A673 (cell line): ENCODE measurements around the gene UTRN. TPM values are rescaled to one million over a fixed set of nuclear protein-coding genes. Genes with fewer than 3 reads are reported as not detected.

Experiments
- BruUV-seq: library from RNA; stranded (reverse); fragments of 400-500 nt; replicated peaks from 2 replicates; lab custom pipeline; 2021; lab: Mats Ljungman, UMichigan
- CTCF ChIA-PET: fragments of 300-600 bp; sonication (Branson Sonifier 250); formaldehyde crosslinking; loops from one replicate; lab custom pipeline; 2022; ENCODE audit warnings: antibody characterized with exemption; lab: Charles Lee
- POLR2A ChIA-PET: fragments of 300-600 bp; sonication (Branson Sonifier 250); formaldehyde crosslinking; loops from one replicate; lab custom pipeline; 2022; ENCODE audit warnings: antibody characterized with exemption; ENCODE audit not compliant: low non-redundant PET; lab: Charles Lee
- DNase-seq: peaks from one replicate; pipeline ENCODE4 v3.0.0-alpha.2; 2015; ENCODE audit warnings: low spot score
- H3K27ac ChIP-seq: fragments of 200-600 bp; sonication (generic); 2 replicates; pipeline ENCODE4 v1.5.1; 2016; ENCODE audit warnings: mixed run types, low read depth, mild to moderate bottlenecking, mixed read lengths, antibody characterized with exemption, low read length; ENCODE audit not compliant: poor library complexity, severe bottlenecking
- H3K27me3 ChIP-seq: fragments of 200-600 bp; sonication (generic); replicated peaks from 2 replicates; pipeline ENCODE4 v1.6.1; 2017; ENCODE audit warnings: mixed run types, low read depth, mild to moderate bottlenecking, mixed read lengths, antibody characterized with exemption, low read length; ENCODE audit not compliant: insufficient read depth, poor library complexity
- H3K36me3 ChIP-seq: fragments of 200-600 bp; sonication (generic); 2 replicates; pipeline ENCODE4 v1.6.1; 2016; ENCODE audit warnings: mixed run types, mild to moderate bottlenecking, mixed read lengths, antibody characterized with exemption, low read length; ENCODE audit not compliant: insufficient read depth, poor library complexity, severe bottlenecking
- H3K4me1 ChIP-seq: fragments of 200-600 bp; sonication (generic); 2 replicates; pipeline ENCODE4 v1.6.1; 2017; ENCODE audit warnings: mixed run types, mild to moderate bottlenecking, mixed read lengths, antibody characterized with exemption, low read length; ENCODE audit not compliant: insufficient read depth, poor library complexity, severe bottlenecking
- H3K4me3 ChIP-seq: fragments of 200-600 bp; sonication (generic); 2 replicates; pipeline ENCODE4 v1.5.1; 2016; ENCODE audit warnings: low read depth, mixed run types, mild to moderate bottlenecking, mixed read lengths, low read length; ENCODE audit not compliant: poor library complexity, severe bottlenecking
- H3K9me3 ChIP-seq: fragments of 200-600 bp; sonication (generic); 2 replicates; pipeline ENCODE4 v1.6.1; 2016; ENCODE audit warnings: mixed run types, low read depth, mild to moderate bottlenecking, mixed read lengths, antibody characterized with exemption, low read length; ENCODE audit not compliant: poor library complexity, severe bottlenecking
- EZH2 ChIP-seq: fragments of 200-600 bp; sonication (generic); IDR thresholded peaks from 2 replicates; pipeline ENCODE4 v1.6.1; 2017; ENCODE audit warnings: borderline replicate concordance, low read depth, mild to moderate bottlenecking, mixed read lengths, antibody characterized with exemption, low read length; ENCODE audit not compliant: poor library complexity, severe bottlenecking
- intact Hi-C: fragments of 100-400 bp; cut with micrococcal nuclease; formaldehyde crosslinking; loops from one replicate; pipeline ENCODE4 v1.10.0; 2022; ENCODE audit not compliant: unreplicated experiment
- total RNA-seq: library from RNA; stranded (reverse); gene quantifications from 2 replicates; pipeline ENCODE4 v1.2.3, GENCODE V29; 2021
- TF ChIP-seq, protein P1 (sequence below): fragments of 300-800, 200-600 bp; sonication (generic); conservative IDR thresholded peaks from 2 replicates; pipeline ENCODE4 v1.5.1; 2017; ENCODE audit warnings: low read depth, mild to moderate bottlenecking, antibody characterized with exemption, low read length, moderate library complexity, mixed read lengths

The UTRN gene
- total RNA-seq, 1 experiment from 2014 or later = 75.2 TPM

DNA sequence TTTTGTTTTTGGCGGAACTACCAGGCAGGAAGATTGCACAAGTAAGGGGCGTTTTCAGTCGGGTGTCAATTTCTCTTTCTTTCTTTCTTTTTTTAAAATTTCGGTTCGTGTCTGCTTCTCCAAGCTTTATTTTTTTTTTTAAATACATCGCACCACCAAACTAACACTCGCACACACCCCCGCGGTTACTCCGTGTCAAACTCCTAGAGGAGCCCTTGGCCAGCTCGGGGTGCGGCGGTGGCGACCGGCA lies 338 bp downstream of the UTRN start:
- no peaks in the 10 kb centered on the region for H3K27me3 ChIP-seq
- H3K4me3 ChIP-seq = peak overlapping the region; percentile 87
- CTCF ChIA-PET = no interaction called here
- no peak for TF ChIP-seq EZH2
- TF ChIP-seq, protein P1, sequence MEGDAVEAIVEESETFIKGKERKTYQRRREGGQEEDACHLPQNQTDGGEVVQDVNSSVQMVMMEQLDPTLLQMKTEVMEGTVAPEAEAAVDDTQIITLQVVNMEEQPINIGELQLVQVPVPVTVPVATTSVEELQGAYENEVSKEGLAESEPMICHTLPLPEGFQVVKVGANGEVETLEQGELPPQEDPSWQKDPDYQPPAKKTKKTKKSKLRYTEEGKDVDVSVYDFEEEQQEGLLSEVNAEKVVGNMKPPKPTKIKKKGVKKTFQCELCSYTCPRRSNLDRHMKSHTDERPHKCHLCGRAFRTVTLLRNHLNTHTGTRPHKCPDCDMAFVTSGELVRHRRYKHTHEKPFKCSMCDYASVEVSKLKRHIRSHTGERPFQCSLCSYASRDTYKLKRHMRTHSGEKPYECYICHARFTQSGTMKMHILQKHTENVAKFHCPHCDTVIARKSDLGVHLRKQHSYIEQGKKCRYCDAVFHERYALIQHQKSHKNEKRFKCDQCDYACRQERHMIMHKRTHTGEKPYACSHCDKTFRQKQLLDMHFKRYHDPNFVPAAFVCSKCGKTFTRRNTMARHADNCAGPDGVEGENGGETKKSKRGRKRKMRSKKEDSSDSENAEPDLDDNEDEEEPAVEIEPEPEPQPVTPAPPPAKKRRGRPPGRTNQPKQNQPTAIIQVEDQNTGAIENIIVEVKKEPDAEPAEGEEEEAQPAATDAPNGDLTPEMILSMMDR = no peak; the same call in 1 of the 2 replicates
- no peaks in the 10 kb centered on the region for H3K36me3 ChIP-seq
- peak overlapping the region; percentile 83 for H3K27ac ChIP-seq
- TSS peak; percentile 64 for BruUV-seq
- no peaks in the 10 kb centered on the region for H3K4me1 ChIP-seq
- no peaks in the 10 kb centered on the region for H3K9me3 ChIP-seq
- intact Hi-C loops = loop anchor here (1.0 to 10.0 kb wide), 4 partner anchors 57 to 199 kb away; no protein-coding TSS in a partner anchor
- POLR2A ChIA-PET = no interaction called here
- DNase-seq = no peak

DNA sequence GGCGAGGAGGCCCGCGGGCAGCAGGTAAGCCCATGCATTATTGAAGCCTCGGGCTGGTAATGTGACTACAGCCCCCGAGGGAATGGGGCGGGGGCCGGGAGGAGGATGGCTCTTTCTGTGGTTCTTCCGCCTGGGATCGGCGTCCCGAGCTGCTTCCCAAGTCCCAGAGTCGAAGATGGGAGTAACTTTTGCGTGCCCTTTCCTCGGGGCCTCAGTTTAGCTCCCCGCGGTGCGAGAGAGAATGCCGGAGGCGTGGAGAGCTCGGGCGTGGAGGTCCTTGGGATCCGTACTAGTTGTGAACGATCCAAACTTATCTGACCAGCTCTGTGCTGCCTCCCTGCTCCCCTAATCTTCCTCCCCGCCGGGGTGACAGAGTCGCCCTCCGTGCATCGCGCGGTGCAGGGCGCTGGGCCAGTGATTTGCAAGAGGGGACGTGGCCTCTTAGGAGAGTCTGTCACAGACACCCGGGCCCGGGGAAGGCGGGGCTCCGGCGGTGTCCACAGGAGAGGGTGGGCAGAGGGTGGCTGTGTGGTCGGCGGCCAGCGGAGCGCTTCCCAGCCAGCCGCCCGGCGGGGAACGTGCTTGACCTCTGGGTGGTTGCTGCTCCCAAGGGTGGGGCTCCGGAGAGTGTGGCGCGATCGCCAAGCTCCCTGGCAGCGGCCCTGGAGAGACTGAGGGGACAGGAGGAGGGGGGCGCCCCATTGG lies 815 bp downstream of the UTRN start:
- BruUV-seq = no TSS peak
- DNase-seq = peak; percentile 51
- POLR2A ChIA-PET = no interaction called here

DNA sequence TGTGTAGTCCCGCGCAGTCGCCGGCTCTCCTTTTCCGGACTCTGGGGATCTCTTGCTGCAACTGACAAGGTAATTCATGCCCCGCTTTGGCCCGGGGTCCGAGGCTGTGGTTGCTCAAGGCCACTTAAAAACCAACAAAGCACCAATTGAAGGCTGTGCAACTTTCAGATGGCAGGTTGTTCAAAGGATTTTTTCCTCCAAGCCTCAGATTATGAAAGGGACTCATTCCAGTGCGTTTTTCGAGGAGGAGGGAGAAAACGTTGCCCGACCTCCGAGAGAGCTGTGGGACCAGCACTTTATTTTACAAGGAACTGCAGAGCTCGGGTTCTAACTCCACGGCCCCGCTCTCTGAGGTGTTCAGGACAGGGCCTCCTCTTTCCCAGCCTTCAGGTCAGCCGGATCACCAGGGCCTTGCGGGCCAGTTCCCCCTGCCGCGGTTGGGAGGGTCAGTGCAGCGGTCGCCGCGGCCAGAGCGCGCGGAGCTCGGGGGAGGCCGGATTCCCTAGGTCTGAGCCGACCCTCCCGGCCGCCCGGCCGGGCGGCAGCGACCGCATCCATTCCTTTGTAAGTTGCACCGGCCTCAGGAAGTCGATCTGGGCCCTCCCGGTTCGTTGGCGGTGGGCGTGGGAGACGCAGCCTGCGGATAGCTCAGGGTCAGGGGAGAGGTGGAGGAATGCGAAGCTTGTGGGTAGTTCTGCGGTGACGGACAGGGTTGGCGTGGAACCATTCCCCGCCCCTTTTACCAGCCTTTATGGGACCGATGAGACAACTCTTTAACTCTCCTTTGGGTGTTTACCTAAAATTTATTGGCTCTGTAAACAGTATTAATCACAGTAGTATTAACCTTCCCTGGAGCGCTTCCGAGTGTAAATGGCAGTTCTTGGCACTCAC lies 1.6 kb downstream of the UTRN start:
- BruUV-seq = no TSS peak
- Histone ChIP-seq H3K4me1 (no peaks in the 10 kb centered on the region), H3K27ac (peak overlapping the region; percentile 83), H3K27me3 (no peaks in the 10 kb centered on the region), H3K9me3 (no peaks in the 10 kb centered on the region), H3K36me3 (no peaks in the 10 kb centered on the region), H3K4me3 (peak overlapping the region; percentile 87)
- POLR2A ChIA-PET = no interaction called here
- TF ChIP-seq, protein P1 = no peak
- TF ChIP-seq EZH2 = no peak
- CTCF ChIA-PET = no interaction called here
- DNase-seq = peak; percentile 31
- intact Hi-C loops = loop anchor here (5.0 to 10.0 kb wide), 3 partner anchors 56 to 198 kb away; no protein-coding TSS in a partner anchor

More for the DNA sequence above, 815 bp downstream of the UTRN start:
- Histone ChIP-seq H3K9me3 (no peaks in the 10 kb centered on the region), H3K4me3 (peak overlapping the region; percentile 87), H3K36me3 (no peaks in the 10 kb centered on the region), H3K27ac (peak overlapping the region; percentile 83), H3K27me3 (no peaks in the 10 kb centered on the region), H3K4me1 (no peaks in the 10 kb centered on the region)
- CTCF ChIA-PET = no interaction called here
- TF ChIP-seq, protein P1 = no peak
- no peak for TF ChIP-seq EZH2
- intact Hi-C loops = loop anchor here (1.0 to 10.0 kb wide), 4 partner anchors 56 to 199 kb away; no protein-coding TSS in a partner anchor
